GM12891 (cell line): ENCODE data around the gene CCR5.

Experiments used
- PAX5 ChIP-seq: IDR thresholded peaks from 2 replicates; pipeline ENCODE4 v1.6.1; 2011; ENCODE audit warnings: low read length, moderate library complexity, mild to moderate bottlenecking; ENCODE audit not compliant: insufficient read depth, severe bottlenecking
- POLR2A ChIP-seq: IDR thresholded peaks from 2 replicates; pipeline ENCODE4 v1.6.1; 2011; ENCODE audit warnings: low read depth, low read length, control low read depth
- POLR2AphosphoS5 ChIP-seq: IDR thresholded peaks from 2 replicates; pipeline ENCODE4 v1.6.1; 2011; ENCODE audit warnings: low read depth, low read length, control low read depth
- POU2F2 ChIP-seq: IDR thresholded peaks from 2 replicates; pipeline ENCODE4 v1.6.1; 2011; ENCODE audit warnings: low read depth, mild to moderate bottlenecking, control low read depth, low read length, moderate library complexity
- SPI1 ChIP-seq: IDR thresholded peaks from 2 replicates; pipeline ENCODE4 v1.6.1; 2011; ENCODE audit warnings: low read depth, low read length, control low read depth
- TAF1 ChIP-seq: IDR thresholded peaks from 2 replicates; pipeline ENCODE4 v1.6.1; 2011; ENCODE audit warnings: low read depth, low read length, control low read depth

DNA sequence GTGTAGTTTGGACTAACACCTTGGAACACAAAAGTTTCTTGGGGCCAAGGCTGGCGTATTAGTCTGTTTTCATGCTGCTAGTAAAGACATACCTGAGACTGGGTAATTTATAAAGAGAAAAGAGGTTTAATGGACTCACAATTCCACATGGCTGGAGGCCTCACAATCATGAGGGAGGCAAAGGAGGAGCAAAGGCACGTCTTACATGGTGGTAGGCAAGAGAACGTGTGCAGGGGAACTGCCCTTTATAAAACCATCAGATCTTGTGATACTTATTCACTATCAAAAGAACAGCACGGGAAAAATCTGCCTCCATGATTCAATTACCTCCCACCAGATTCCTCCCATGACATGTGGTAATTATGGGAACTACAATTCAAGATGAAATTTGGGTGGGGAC, 26.3 kb upstream of the CCR5 start:
- no peak for TF ChIP-seq POLR2AphosphoS5
- no peak for TF ChIP-seq POLR2A
- TF ChIP-seq PAX5, result no peak
- no peak for TF ChIP-seq TAF1
- TF ChIP-seq SPI1, result no peak
- no peak for TF ChIP-seq POU2F2
